GM12892 (cell line): ENCODE data around the gene MUS81.

Experiments
- POLR2A ChIP-seq: IDR thresholded peaks from 2 replicates; pipeline ENCODE4 v1.6.1; 2011; ENCODE audit warnings: low read depth, low read length, control low read depth
- POLR2AphosphoS5 ChIP-seq: IDR thresholded peaks from 2 replicates; pipeline ENCODE4 v1.6.1; 2011; ENCODE audit warnings: low read depth, low read length, control low read depth

DNA sequence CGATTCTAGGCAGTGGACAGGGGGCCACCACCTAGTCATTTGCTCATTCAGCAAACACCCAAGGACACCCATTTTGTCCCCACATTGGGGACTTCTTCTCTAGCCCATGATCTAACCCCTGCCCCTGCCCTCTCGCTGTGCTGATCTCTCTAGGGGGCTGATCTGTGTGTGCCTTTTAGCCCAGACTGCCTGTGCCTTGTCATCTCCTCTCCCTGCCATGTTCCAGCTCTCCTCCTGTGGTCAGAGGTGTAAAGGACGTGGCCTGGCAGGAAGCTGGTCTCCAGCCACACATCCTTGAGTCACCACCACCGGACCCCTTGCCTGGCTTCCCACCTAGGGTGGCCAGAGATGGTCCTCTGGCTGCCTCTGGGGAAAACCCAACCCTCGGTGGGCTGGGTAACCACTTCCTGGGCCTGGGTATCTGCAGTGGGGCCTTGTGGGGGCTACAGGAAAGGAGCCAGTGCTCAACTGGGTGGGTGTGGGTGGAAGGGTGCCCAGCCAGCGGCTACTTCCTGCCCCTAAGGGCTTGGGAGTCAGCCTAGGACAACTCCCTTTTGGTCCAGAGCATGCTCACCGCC is 20.7 kb downstream of the MUS81 start:
- no peak; the same call in 1 of the 2 replicates for TF ChIP-seq POLR2A
- TF ChIP-seq POLR2AphosphoS5 = no peak
